Mucosa of rectum (tissue), 2 donors: ENCODE data around the gene ZNF493.

Experiments used
- H3K27ac ChIP-seq, 2 donors: one replicate each; pipeline ENCODE4 v1.7.0; 2013; ENCODE audit warnings: inconsistent platforms in 2 of 2, low read depth in 2 of 2, low read length in 2 of 2
- H3K27me3 ChIP-seq, 2 donors: one replicate each; pipeline ENCODE4 v1.7.0; 2013; ENCODE audit warnings: low read length in 2 of 2; ENCODE audit not compliant: control insufficient read depth in 2 of 2, insufficient read depth in 2 of 2
- H3K36me3 ChIP-seq, 2 donors: one replicate each; pipeline ENCODE4 v1.7.0; 2013; ENCODE audit warnings: low read length in 2 of 2; ENCODE audit not compliant: control insufficient read depth in 2 of 2, insufficient read depth in 2 of 2
- H3K4me1 ChIP-seq, 2 donors: one replicate each; pipeline ENCODE4 v1.7.0; 2013; ENCODE audit warnings: low read length in 2 of 2, mild to moderate bottlenecking in 1 of 2; ENCODE audit not compliant: control insufficient read depth in 2 of 2, insufficient read depth in 2 of 2
- H3K4me3 ChIP-seq, 2 donors: one replicate each; pipeline ENCODE4 v1.7.0; 2013; ENCODE audit warnings: low read length in 2 of 2
- H3K9ac ChIP-seq, 2 donors: one replicate each; pipeline ENCODE4 v1.7.0; 2013; ENCODE audit warnings: low read length in 2 of 2, low read depth in 1 of 2, mild to moderate bottlenecking in 1 of 2
- H3K9me3 ChIP-seq, 2 donors: one replicate each; pipeline ENCODE4 v1.7.0; 2013; ENCODE audit warnings: low read length in 2 of 2; ENCODE audit not compliant: control insufficient read depth in 2 of 2
- donor health status: healthy.
- donor health status: Normal muscosa, but diverticular disease.

ZNF493 gene

DNA sequence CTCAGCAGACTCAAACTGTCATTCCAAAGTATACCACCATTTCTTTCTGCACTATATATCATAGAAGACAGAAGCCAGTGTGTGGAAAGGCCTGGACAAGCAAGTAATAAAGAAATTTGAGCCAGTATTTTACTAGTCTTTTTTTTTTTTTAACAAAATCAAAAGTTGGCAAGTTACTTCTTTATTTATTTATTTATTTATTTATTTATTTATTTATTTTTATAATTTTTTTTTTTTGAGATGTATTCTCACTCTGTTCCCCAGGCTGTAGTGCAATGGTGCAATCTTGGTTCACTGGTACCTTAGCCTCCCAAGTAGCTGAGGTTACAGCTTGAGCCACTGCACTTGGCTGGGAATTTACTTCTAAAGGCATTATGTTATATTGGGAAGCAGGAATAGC is 25.3 kb downstream of the ZNF493 start:
- no peaks in the 10 kb centered on the region for H3K4me1 ChIP-seq
- no peak overlapping the region for H3K27ac ChIP-seq
- H3K36me3 ChIP-seq: peaks cover 0 to 18% of the 10 kb centered on the region in 2 donors
- no peak overlapping the region for H3K4me3 ChIP-seq
- no peaks in the 10 kb centered on the region for H3K27me3 ChIP-seq
- H3K9me3 ChIP-seq: peaks cover 36 to 41% of the 10 kb centered on the region in 2 donors
- H3K9ac ChIP-seq: no peak overlapping the region

DNA sequence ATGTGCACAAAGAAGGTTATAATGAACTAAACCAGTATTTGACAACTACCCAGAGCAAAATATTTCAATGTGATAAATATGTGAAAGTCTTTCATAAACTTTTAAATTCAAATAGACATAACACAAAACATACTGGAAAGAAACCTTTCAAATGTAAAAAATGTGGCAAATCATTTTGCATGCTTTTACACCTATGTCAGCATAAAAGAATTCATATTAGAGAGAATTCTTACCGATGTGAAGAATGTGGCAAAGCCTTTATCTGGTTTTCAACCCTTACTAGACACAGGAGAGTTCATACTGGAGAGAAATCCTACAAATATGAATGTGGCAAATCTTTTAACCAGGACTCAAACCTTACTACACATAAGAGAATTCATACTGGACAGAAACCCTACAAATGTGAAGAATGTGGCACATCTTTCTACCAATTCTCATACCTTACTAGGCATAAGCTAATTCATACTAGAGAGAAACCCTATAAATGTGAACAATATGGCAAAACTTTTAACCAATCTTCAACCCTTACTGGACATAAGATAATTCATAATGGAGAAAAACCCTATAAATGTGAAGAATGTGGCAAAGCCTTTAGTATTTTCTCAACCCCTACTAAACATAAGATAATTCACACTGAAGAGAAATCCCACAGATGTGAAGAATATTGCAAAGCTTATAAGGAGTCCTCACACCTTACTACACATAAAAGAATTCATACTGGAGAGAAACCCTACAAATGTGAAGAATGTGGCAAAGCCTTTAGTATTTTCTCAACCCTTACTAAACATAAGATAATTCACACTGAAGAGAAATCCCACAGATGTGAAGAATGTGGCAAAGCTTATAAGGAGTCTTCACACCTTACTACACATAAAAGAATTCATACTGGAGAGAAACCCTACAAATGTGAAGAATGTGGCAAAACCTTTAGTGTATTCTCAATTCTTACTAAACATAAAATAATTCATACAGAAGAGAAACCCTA is 26.4 kb downstream of the ZNF493 start:
- H3K36me3 ChIP-seq: peaks cover 0 to 12% of the 10 kb centered on the region in 2 donors
- H3K9ac ChIP-seq: no peak overlapping the region
- no peak overlapping the region for H3K27ac ChIP-seq
- no peak overlapping the region for H3K4me3 ChIP-seq
- H3K9me3 ChIP-seq: peaks cover 38% of the 10 kb centered on the region in 2 donors
- H3K27me3 ChIP-seq: no peaks in the 10 kb centered on the region
- no peaks in the 10 kb centered on the region for H3K4me1 ChIP-seq

DNA sequence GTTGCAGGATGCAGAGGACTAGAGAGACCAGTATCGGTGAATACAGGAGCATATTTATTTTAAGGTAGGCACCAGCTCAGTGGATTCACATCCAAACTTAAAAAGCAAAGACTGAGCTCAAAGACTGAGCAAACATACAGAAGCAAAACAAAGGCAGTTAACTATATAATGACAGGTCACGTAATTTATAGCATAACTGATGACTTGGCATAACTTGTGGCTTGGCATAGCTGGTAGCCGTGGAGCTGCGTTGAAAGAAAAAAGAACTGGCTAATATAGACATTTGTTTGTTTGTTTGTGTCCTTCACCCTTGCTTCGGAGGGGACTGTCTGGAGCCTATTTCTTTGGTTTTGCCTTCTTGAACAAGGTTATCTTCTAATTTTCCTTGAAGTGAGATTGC is 33.7 kb downstream of the ZNF493 start:
- H3K27ac ChIP-seq: no peak overlapping the region
- H3K4me1 ChIP-seq: no peaks in the 10 kb centered on the region
- H3K9ac ChIP-seq: no peak overlapping the region
- H3K36me3 ChIP-seq: no peaks in the 10 kb centered on the region
- no peak overlapping the region for H3K4me3 ChIP-seq
- peaks cover 3 to 10% of the 10 kb centered on the region in 2 donors for H3K9me3 ChIP-seq
- H3K27me3 ChIP-seq: no peaks in the 10 kb centered on the region

DNA sequence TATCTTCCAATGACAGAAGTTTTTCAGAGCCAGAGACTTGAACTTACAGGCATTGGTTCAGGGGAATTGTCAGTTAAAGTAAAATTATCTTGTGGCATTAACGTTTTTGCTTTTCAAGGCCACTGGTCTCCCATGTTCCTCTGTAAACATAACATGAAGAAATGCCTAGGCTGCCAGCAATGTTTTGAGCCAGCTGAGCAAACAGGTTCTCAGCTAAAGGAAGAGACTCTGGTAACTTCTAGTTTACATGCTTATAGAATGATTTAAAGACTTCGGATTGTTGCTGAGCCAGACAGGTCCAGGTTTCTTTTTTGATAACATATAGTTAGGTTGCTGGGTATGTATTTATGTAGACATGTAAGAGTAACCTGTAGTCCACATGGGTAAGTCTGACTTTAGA is 35.7 kb downstream of the ZNF493 start:
- no peak overlapping the region for H3K27ac ChIP-seq
- H3K4me3 ChIP-seq: no peak overlapping the region
- H3K27me3 ChIP-seq: no peaks in the 10 kb centered on the region
- H3K9me3 ChIP-seq: peaks cover 3 to 8% of the 10 kb centered on the region in 2 donors
- H3K36me3 ChIP-seq: no peaks in the 10 kb centered on the region
- H3K9ac ChIP-seq: no peak overlapping the region
- no peaks in the 10 kb centered on the region for H3K4me1 ChIP-seq

DNA sequence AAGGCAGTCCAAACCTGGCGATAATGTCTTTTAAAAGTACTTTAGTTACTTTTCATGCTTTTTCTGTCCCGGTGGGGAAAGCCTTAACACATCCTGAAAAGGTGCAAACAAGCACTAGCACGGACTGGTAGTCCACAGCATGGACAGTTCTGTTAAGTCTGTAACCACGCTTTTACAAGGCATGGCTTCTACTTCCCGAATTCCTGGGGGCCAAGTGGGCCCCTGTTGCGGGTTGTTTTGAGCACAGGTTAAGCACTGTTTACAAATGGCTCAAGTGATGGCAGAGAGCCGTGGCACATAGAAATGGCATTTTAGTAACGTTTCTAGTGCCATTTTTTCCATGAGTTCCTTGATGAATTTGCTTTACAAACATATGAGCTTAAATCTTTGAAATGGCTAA is 37.6 kb downstream of the ZNF493 start:
- no peaks in the 10 kb centered on the region for H3K36me3 ChIP-seq
- H3K9me3 ChIP-seq: peaks cover 3 to 4% of the 10 kb centered on the region in 2 donors
- H3K4me3 ChIP-seq: no peak overlapping the region
- H3K27ac ChIP-seq: no peak overlapping the region
- H3K9ac ChIP-seq: no peak overlapping the region
- H3K27me3 ChIP-seq: no peaks in the 10 kb centered on the region
- no peaks in the 10 kb centered on the region for H3K4me1 ChIP-seq

DNA sequence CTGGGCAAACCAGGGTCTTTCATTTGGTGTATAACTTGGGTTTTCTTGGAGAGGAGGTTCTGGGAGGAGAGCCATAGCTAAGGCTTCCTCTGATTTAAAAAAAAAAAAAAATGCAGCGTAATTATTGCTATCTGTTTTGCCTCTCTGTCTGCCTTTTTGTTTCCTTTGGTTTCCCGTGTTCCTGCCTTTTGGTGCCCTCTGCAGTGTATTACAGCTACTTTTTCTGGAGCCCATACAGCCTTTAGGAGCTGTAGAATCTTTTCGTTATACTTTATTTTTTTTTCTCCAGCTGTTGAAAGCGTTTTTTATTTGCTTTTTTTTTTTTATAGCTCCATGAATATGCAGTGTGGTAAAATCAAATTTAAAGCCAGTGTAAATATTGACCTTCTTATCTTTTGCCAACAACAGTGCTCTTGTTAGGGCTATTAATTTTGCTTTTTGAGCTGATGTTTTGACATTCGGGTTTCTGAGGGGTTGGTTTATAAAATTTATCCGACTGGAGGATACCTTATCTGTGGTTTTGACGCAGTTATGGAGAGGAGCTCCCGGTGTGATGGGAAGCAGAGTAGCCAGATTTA is 38.1 kb downstream of the ZNF493 start:
- Histone ChIP-seq H3K9ac (no peak overlapping the region), H3K4me3 (no peak overlapping the region), H3K9me3 (peaks cover 3 to 8% of the 10 kb centered on the region in 2 donors), H3K27ac (no peak overlapping the region), H3K27me3 (no peaks in the 10 kb centered on the region), H3K36me3 (no peaks in the 10 kb centered on the region), H3K4me1 (no peaks in the 10 kb centered on the region)

DNA sequence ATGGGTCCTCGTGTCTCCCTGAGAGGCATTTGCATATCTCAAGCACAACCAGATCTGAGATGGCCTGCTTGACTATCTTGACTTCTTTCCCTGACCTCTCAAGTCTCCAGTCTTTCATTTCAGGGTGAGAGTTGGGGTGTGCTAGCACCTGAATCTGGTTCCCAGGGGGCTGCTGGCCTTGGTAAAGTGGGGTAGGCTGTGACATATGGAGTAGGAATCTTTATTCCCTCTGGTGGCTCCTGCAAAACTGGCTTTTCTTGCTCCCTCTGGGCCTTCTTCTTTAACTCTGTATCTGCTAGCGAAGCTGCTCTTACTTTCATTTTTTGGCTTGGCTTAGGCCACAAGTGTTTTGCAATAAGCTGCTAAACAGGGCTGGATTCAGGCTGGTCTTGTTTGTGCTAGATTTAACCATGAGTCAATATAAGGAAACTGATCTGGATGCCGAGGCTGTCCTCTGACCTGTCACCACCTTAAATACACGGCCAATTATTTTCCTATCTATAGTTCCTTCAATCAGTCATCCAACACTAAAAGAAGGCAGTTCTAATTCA is 42.3 kb downstream of the ZNF493 start:
- H3K27ac ChIP-seq: no peak overlapping the region
- no peak overlapping the region for H3K9ac ChIP-seq
- H3K36me3 ChIP-seq: no peaks in the 10 kb centered on the region
- no peaks in the 10 kb centered on the region for H3K27me3 ChIP-seq
- H3K4me3 ChIP-seq: no peak overlapping the region
- H3K4me1 ChIP-seq: no peaks in the 10 kb centered on the region
- H3K9me3 ChIP-seq: peaks cover 0 to 7% of the 10 kb centered on the region in 2 donors

DNA sequence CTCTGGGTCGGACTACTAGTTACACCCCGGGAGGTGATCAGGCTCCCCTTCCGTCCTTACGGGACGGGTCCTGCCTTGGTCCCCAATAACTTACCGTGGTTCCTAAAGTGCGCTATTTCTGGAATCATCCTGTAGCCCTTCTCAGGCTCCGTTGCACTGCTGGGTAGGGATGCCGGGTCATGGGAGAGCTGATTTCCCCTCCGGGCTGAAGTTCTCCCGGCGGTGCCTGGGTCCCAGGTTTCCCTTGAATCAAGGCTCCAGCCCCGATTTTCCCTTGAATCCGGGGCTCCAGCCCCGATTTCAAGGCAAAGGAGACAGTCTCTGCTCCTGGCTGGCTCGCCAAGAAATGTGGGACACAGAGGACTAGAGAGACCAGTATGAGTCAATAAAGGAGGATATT is 43.4 kb downstream of the ZNF493 start:
- no peak overlapping the region for H3K9ac ChIP-seq
- no peaks in the 10 kb centered on the region for H3K27me3 ChIP-seq
- H3K27ac ChIP-seq: no peak overlapping the region
- no peak overlapping the region for H3K4me3 ChIP-seq
- peaks cover 0 to 7% of the 10 kb centered on the region in 2 donors for H3K9me3 ChIP-seq
- no peaks in the 10 kb centered on the region for H3K36me3 ChIP-seq
- H3K4me1 ChIP-seq: no peaks in the 10 kb centered on the region

DNA sequence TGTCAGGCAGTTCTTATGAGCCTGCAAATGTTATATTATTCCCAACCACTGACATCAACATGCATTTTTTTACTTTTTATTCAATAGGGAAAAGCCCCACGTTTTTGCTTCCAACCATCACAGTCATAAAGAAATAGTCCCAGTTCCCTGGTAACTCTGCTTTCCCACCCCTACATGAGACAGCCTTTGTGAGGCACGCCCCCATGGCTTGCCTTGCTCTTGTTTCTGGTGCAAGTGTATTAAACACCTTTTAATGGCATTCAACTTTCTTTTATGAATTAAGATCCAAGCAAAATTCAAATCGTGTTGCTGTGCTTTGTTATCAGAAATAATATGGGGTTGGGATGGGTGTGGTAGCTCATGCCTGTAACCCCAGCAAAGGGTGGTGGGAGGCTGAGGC is 54.3 kb downstream of the ZNF493 start:
- Histone ChIP-seq H3K4me3 (no peak overlapping the region), H3K9ac (no peak overlapping the region), H3K9me3 (peaks cover 0 to 8% of the 10 kb centered on the region in 2 donors), H3K27ac (no peak overlapping the region), H3K4me1 (no peaks in the 10 kb centered on the region), H3K27me3 (no peaks in the 10 kb centered on the region), H3K36me3 (no peaks in the 10 kb centered on the region)

DNA sequence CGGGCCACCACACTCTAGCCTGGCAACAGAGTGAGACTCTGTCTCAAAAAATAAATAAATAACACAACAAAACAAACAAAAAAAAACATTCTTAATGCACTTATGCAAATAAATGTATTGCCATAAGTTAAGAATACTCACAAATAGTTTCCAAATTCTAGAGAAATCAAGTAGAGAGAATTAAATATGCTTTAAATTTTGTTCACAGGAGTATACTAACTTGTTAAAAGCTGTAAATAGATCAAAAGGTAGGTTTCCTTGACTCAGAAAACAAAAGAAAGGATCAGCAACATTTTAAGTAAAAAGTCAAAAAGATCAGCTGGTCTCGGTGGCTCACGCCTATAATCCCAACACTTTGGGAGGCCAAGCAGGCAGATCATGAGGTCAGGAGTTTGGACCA is 58.0 kb downstream of the ZNF493 start:
- H3K27me3 ChIP-seq: no peaks in the 10 kb centered on the region
- H3K4me1 ChIP-seq: no peaks in the 10 kb centered on the region
- no peaks in the 10 kb centered on the region for H3K36me3 ChIP-seq
- H3K27ac ChIP-seq: no peak overlapping the region
- H3K4me3 ChIP-seq: no peak overlapping the region
- no peak overlapping the region for H3K9ac ChIP-seq
- peaks cover 0 to 10% of the 10 kb centered on the region in 2 donors for H3K9me3 ChIP-seq
